ENCODE data around the gene CDKL1. TPM values are rescaled to one million over a fixed set of nuclear protein-coding genes. Genes with fewer than 3 reads are reported as not detected.

CDKL1 gene
- polyA plus RNA-seq, 3 donors, result 1.2 to 2.5 (median 1.3) TPM

- TF ChIP-seq CTCF (IDR thresholded peaks at IDR 0.05), result no peak
- Histone ChIP-seq H3K4me2 (replicated peaks; ENCODE audit: extremely low read depth, low read length, poor library complexity, severe bottlenecking) (no peak overlapping the region), H3K36me3 (replicated peaks in 1 of 2; ENCODE audit: control insufficient read depth in 1 of 2, insufficient read depth in 2 of 2, low read length in 2 of 2) (no peaks in the 10 kb centered on the region), H3K79me2 (ENCODE audit: insufficient read depth, low read length) (no peaks in the 10 kb centered on the region), H3K4me3 (replicated peaks in 1 of 3; ENCODE audit: low read depth in 2 of 3, low read length in 3 of 3) (no peak overlapping the region), H3K9ac (ENCODE audit: insufficient read depth, low read length, poor library complexity, severe bottlenecking) (no peak overlapping the region), H2AFZ (ENCODE audit: insufficient read depth, low read depth, low read length, poor library complexity, severe bottlenecking) (no peak overlapping the region), H3K27ac (ENCODE audit: low read depth in 1 of 2, low read length in 2 of 2) (no peak overlapping the region), H3K27me3 (ENCODE audit: control insufficient read depth in 2 of 2, insufficient read depth in 2 of 2, low read length in 2 of 2) (no peaks in the 10 kb centered on the region), H4K20me1 (ENCODE audit: insufficient read depth, low read length) (no peaks in the 10 kb centered on the region), H3K4me1 (ENCODE audit: control insufficient read depth in 1 of 2, insufficient read depth in 2 of 2, low read length in 2 of 2) (no peaks in the 10 kb centered on the region), H3K9me3 (replicated peaks in 1 of 2; ENCODE audit: control insufficient read depth in 1 of 2, insufficient read depth in 1 of 2, low read length in 2 of 2) (no peaks in the 10 kb centered on the region)
- Mint-ChIP-seq H3K27me3 (ENCODE audit: low read depth in 3 of 3) (peaks cover 0 to 1% (median 0%) of the 10 kb centered on the region in 3 donors), H3K4me1 (no peaks in the 10 kb centered on the region), H3K4me3 (no peak overlapping the region), H3K27ac (no peak overlapping the region), H3K36me3 (peaks cover 0 to under 1% of the 10 kb centered on the region in 2 donors), H3K9me3 (peaks cover 0 to 10% (median 5%) of the 10 kb centered on the region in 7 donors)
- 93% methylated on average over 3 of the region's 6 CpGs for WGBS (ENCODE audit: insufficient coverage)
- intact Hi-C loops (cut with micrococcal nuclease), result no loop called here
- no peak for DNase-seq
These were observed 10.6 kb upstream of the CDKL1 start for GRCh38 chr14:50407111-50407812.

- no peak overlapping the region for H3K4me2 ChIP-seq (replicated peaks; ENCODE audit: extremely low read depth, low read length, poor library complexity, severe bottlenecking)
- peaks cover 0 to 6% (median 0%) of the 10 kb centered on the region in 3 donors for H3K27me3 Mint-ChIP-seq (ENCODE audit: low read depth in 3 of 3)
- no peak overlapping the region for H3K9ac ChIP-seq (ENCODE audit: insufficient read depth, low read length, poor library complexity, severe bottlenecking)
- H3K4me1 ChIP-seq (ENCODE audit: control insufficient read depth in 1 of 2, insufficient read depth in 2 of 2, low read length in 2 of 2), result no peaks in the 10 kb centered on the region
- H3K36me3 Mint-ChIP-seq, result no peaks in the 10 kb centered on the region
- H3K27ac ChIP-seq (ENCODE audit: low read depth in 1 of 2, low read length in 2 of 2), result no peak overlapping the region
- no peak overlapping the region for H3K27ac Mint-ChIP-seq
- H3K36me3 ChIP-seq (replicated peaks in 1 of 2; ENCODE audit: control insufficient read depth in 1 of 2, insufficient read depth in 2 of 2, low read length in 2 of 2), result no peaks in the 10 kb centered on the region
- intact Hi-C loops (cut with micrococcal nuclease), result no loop called here
- TF ChIP-seq CTCF (IDR thresholded peaks at IDR 0.05), result no peak
- H3K4me3 ChIP-seq (replicated peaks in 1 of 3; ENCODE audit: low read depth in 2 of 3, low read length in 3 of 3), result no peak overlapping the region
- no peaks in the 10 kb centered on the region for H4K20me1 ChIP-seq (ENCODE audit: insufficient read depth, low read length)
- H3K79me2 ChIP-seq (ENCODE audit: insufficient read depth, low read length), result no peaks in the 10 kb centered on the region
- H3K4me1 Mint-ChIP-seq, result no peaks in the 10 kb centered on the region
- peaks cover 0 to 9% (median 2%) of the 10 kb centered on the region in 7 donors for H3K9me3 Mint-ChIP-seq
- no peaks in the 10 kb centered on the region for H3K27me3 ChIP-seq (ENCODE audit: control insufficient read depth in 2 of 2, insufficient read depth in 2 of 2, low read length in 2 of 2)
- DNase-seq, result no peak
- no peak overlapping the region for H3K4me3 Mint-ChIP-seq
- no peaks in the 10 kb centered on the region for H3K9me3 ChIP-seq (replicated peaks in 1 of 2; ENCODE audit: control insufficient read depth in 1 of 2, insufficient read depth in 1 of 2, low read length in 2 of 2)
- no peak overlapping the region for H2AFZ ChIP-seq (ENCODE audit: insufficient read depth, low read depth, low read length, poor library complexity, severe bottlenecking)
These were observed 6.7 kb upstream of the CDKL1 start for GRCh38 chr14:50403419-50403818.
